SJSA1 (cell line): ENCODE data around the gene ST8SIA5. TPM values are rescaled to one million over a fixed set of nuclear protein-coding genes. Genes with fewer than 3 reads are reported as not detected.

Source experiments
- DNase-seq, 2 experiments: peaks; one replicate each; pipeline ENCODE4 v3.0.0-alpha.2; 2015 to 2020; ENCODE audit warnings: low spot score in 2 of 2, low read depth in 1 of 2
- H3K27ac ChIP-seq: fragments of 250-450 bp; sonication (Bioruptor Pico); 2 replicates; pipeline ENCODE4 v1.5.1; 2020; ENCODE audit warnings: mild to moderate bottlenecking, moderate library complexity
- H3K27me3 ChIP-seq: fragments of 250-450 bp; sonication (Bioruptor Pico); replicated peaks from 2 replicates; pipeline ENCODE4 v1.5.1; 2020; ENCODE audit warnings: mild to moderate bottlenecking, moderate library complexity
- H3K36me3 ChIP-seq: fragments of 250-450 bp; sonication (Bioruptor Pico); 2 replicates; pipeline ENCODE4 v1.5.1; 2020; ENCODE audit warnings: mild to moderate bottlenecking
- H3K4me1 ChIP-seq: fragments of 250-450 bp; sonication (Bioruptor Pico); replicated peaks from 2 replicates; pipeline ENCODE4 v1.6.1; 2021; ENCODE audit warnings: mild to moderate bottlenecking
- H3K4me3 ChIP-seq: fragments of 250-450 bp; sonication (Bioruptor Pico); 2 replicates; pipeline ENCODE4 v1.5.1; 2020; ENCODE audit warnings: mild to moderate bottlenecking
- H3K9me3 ChIP-seq: fragments of 250-450 bp; sonication (Bioruptor Pico); replicated peaks from 2 replicates; pipeline ENCODE4 v1.5.1; 2020; ENCODE audit warnings: mild to moderate bottlenecking
- total RNA-seq: library from RNA; depleted of rRNA; stranded (reverse); fragments of >200 nt; shearing (Covaris generic); gene quantifications from 2 replicates; pipeline ENCODE4 v1.2.3, GENCODE V29; 2014

Gene ST8SIA5
- total RNA-seq, 1 experiment from 2014 or later = not detected

GRCh38 chr18:46660957-46661749 lies 95.7 kb downstream of the ST8SIA5 start:
- Histone ChIP-seq H3K27ac (no peak overlapping the region), H3K36me3 (no peaks in the 10 kb centered on the region), H3K27me3 (no peaks in the 10 kb centered on the region), H3K4me1 (no peaks in the 10 kb centered on the region), H3K4me3 (no peak overlapping the region), H3K9me3 (no peaks in the 10 kb centered on the region)
- DNase-seq = no peak

GRCh38 chr18:46659484-46659883 lies 97.4 kb downstream of the ST8SIA5 start:
- DNase-seq = no peak
- no peaks in the 10 kb centered on the region for H3K9me3 ChIP-seq
- H3K4me1 ChIP-seq = no peaks in the 10 kb centered on the region
- H3K27ac ChIP-seq = no peak overlapping the region
- H3K4me3 ChIP-seq = no peak overlapping the region
- H3K27me3 ChIP-seq = no peaks in the 10 kb centered on the region
- no peaks in the 10 kb centered on the region for H3K36me3 ChIP-seq

GRCh38 chr18:46657115-46657955 lies 99.5 kb downstream of the ST8SIA5 start, which contains the start of gene LOXHD1:
Gene LOXHD1, minus strand, starts transcription at chr18:46657220. Its CDS starts 187 bp downstream, at chr18:46657033.
- H3K4me3 ChIP-seq = no peak within 1 kb of the TSS
- H3K4me1 ChIP-seq = no peaks in the 10 kb centered on the region
- H3K27me3 ChIP-seq = peaks cover 12% of the 10 kb centered on the region; the same call in 1 of the 2 replicates
- H3K36me3 ChIP-seq = no peaks in the 10 kb centered on the region
- H3K9me3 ChIP-seq = no peaks in the 10 kb centered on the region
- H3K27ac ChIP-seq = no peak within 1 kb of the TSS
- DNase-seq = no peak

- no peak for DNase-seq
- H3K4me3 ChIP-seq = no peak overlapping the region
- H3K27ac ChIP-seq = no peak overlapping the region
- H3K4me1 ChIP-seq = no peaks in the 10 kb centered on the region
- no peaks in the 10 kb centered on the region for H3K9me3 ChIP-seq
- H3K36me3 ChIP-seq = no peaks in the 10 kb centered on the region
- peaks cover 20% of the 10 kb centered on the region; the same call in 1 of the 2 replicates for H3K27me3 ChIP-seq
These were observed 100.3 kb downstream of the ST8SIA5 start for GRCh38 chr18:46656326-46657114.

GRCh38 chr18:46652372-46652771 lies 104.5 kb downstream of the ST8SIA5 start:
- no peak for DNase-seq
- peaks cover 23% of the 10 kb centered on the region; the same call in 1 of the 2 replicates for H3K27me3 ChIP-seq
- no peak overlapping the region for H3K27ac ChIP-seq
- no peaks in the 10 kb centered on the region for H3K36me3 ChIP-seq
- no peaks in the 10 kb centered on the region for H3K4me1 ChIP-seq
- H3K4me3 ChIP-seq = no peak overlapping the region
- no peaks in the 10 kb centered on the region for H3K9me3 ChIP-seq

GRCh38 chr18:46650681-46651080 lies 106.2 kb downstream of the ST8SIA5 start:
- H3K27ac ChIP-seq = no peak overlapping the region
- H3K4me1 ChIP-seq = no peaks in the 10 kb centered on the region
- no peak overlapping the region for H3K4me3 ChIP-seq
- peaks cover 23% of the 10 kb centered on the region; the same call in 1 of the 2 replicates for H3K27me3 ChIP-seq
- no peak for DNase-seq
- H3K9me3 ChIP-seq = no peaks in the 10 kb centered on the region
- no peaks in the 10 kb centered on the region for H3K36me3 ChIP-seq

- H3K4me1 ChIP-seq = no peaks in the 10 kb centered on the region
- no peak for DNase-seq
- H3K4me3 ChIP-seq = no peak overlapping the region
- no peaks in the 10 kb centered on the region for H3K36me3 ChIP-seq
- no peak overlapping the region for H3K27ac ChIP-seq
- no peaks in the 10 kb centered on the region for H3K9me3 ChIP-seq
- peaks cover 23% of the 10 kb centered on the region; the same call in 1 of the 2 replicates for H3K27me3 ChIP-seq
These were observed 107.6 kb downstream of the ST8SIA5 start for GRCh38 chr18:46649071-46649862.

GRCh38 chr18:46646468-46646867 lies 110.4 kb downstream of the ST8SIA5 start:
- no peak overlapping the region for H3K27ac ChIP-seq
- peaks cover 4% of the 10 kb centered on the region for H3K27me3 ChIP-seq
- H3K4me1 ChIP-seq = no peaks in the 10 kb centered on the region
- no peak overlapping the region for H3K4me3 ChIP-seq
- H3K9me3 ChIP-seq = no peaks in the 10 kb centered on the region
- no peak for DNase-seq
- no peaks in the 10 kb centered on the region for H3K36me3 ChIP-seq

GRCh38 chr18:46642561-46642960 lies 114.3 kb downstream of the ST8SIA5 start:
- peaks cover 2% of the 10 kb centered on the region; the same call in 1 of the 2 replicates for H3K27me3 ChIP-seq

GRCh38 chr18:46641917-46642316 lies 114.9 kb downstream of the ST8SIA5 start:
- Histone ChIP-seq H3K27ac (no peak overlapping the region), H3K9me3 (no peaks in the 10 kb centered on the region), H3K4me1 (no peaks in the 10 kb centered on the region), H3K4me3 (no peak overlapping the region), H3K36me3 (no peaks in the 10 kb centered on the region), H3K27me3 (peaks cover 2% of the 10 kb centered on the region; the same call in 1 of the 2 replicates)
- DNase-seq = no peak

More at GRCh38 chr18:46642561-46642960, 114.3 kb downstream of the ST8SIA5 start:
- no peak overlapping the region for H3K27ac ChIP-seq
- no peak for DNase-seq
- H3K4me1 ChIP-seq = no peaks in the 10 kb centered on the region
- H3K4me3 ChIP-seq = no peak overlapping the region
- no peaks in the 10 kb centered on the region for H3K9me3 ChIP-seq
- H3K36me3 ChIP-seq = no peaks in the 10 kb centered on the region

GRCh38 chr18:46639386-46639785 lies 117.5 kb downstream of the ST8SIA5 start:
- Histone ChIP-seq H3K4me3 (no peak overlapping the region), H3K4me1 (no peaks in the 10 kb centered on the region), H3K27ac (no peak overlapping the region), H3K27me3 (peaks cover 2% of the 10 kb centered on the region; the same call in 1 of the 2 replicates), H3K36me3 (no peaks in the 10 kb centered on the region), H3K9me3 (no peaks in the 10 kb centered on the region)
- no peak for DNase-seq

GRCh38 chr18:46636040-46636630 lies 120.7 kb downstream of the ST8SIA5 start:
- no peak overlapping the region for H3K27ac ChIP-seq
- no peaks in the 10 kb centered on the region for H3K9me3 ChIP-seq
- no peaks in the 10 kb centered on the region for H3K4me1 ChIP-seq
- H3K27me3 ChIP-seq = no peaks in the 10 kb centered on the region
- DNase-seq = peak in 1 of 2 experiments; percentile 9
- no peaks in the 10 kb centered on the region for H3K36me3 ChIP-seq
- H3K4me3 ChIP-seq = no peak overlapping the region
